Measurements from ENCODE around the gene PGM5.

The PGM5 gene

DNA sequence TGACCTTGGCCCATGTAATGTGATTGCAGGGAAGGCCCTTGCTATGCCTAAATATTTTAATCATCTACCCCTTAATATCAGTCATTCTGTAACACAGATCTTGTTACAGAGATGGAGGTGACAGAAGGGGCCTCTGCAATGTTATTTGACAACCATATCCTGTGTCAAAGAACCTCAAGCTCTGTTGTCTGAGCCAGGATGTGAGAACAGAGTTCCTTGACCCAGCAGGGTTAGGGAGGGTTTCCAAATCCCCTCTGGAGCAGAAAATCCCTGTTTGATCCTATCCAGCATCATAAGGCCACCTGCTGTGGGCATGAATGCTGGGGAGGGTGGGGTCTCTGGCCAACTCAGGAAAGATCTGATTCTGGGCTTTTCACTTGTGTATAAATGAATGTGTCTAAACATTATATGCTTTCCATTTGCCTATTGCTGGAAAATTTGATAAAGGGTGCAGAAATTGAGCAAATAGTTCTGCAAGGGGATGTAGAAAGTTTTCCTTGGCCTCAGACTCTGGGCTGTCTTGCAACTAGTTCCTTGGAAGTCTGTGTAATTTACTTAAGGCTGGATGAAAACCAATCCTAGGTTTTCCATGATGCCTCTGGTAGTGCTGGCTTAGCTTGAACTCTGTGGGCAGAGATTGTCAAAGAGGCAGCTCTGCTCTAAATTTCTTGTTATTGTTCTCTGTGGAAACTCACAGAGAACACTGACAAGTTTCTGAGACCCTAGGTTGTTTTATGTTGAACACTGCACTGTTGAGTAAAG, 71.0 kb downstream of the PGM5 start:
- TF ChIP-seq, protein P1, sequence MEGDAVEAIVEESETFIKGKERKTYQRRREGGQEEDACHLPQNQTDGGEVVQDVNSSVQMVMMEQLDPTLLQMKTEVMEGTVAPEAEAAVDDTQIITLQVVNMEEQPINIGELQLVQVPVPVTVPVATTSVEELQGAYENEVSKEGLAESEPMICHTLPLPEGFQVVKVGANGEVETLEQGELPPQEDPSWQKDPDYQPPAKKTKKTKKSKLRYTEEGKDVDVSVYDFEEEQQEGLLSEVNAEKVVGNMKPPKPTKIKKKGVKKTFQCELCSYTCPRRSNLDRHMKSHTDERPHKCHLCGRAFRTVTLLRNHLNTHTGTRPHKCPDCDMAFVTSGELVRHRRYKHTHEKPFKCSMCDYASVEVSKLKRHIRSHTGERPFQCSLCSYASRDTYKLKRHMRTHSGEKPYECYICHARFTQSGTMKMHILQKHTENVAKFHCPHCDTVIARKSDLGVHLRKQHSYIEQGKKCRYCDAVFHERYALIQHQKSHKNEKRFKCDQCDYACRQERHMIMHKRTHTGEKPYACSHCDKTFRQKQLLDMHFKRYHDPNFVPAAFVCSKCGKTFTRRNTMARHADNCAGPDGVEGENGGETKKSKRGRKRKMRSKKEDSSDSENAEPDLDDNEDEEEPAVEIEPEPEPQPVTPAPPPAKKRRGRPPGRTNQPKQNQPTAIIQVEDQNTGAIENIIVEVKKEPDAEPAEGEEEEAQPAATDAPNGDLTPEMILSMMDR (IDR thresholded peaks at IDR 0.05), result no peak

DNA sequence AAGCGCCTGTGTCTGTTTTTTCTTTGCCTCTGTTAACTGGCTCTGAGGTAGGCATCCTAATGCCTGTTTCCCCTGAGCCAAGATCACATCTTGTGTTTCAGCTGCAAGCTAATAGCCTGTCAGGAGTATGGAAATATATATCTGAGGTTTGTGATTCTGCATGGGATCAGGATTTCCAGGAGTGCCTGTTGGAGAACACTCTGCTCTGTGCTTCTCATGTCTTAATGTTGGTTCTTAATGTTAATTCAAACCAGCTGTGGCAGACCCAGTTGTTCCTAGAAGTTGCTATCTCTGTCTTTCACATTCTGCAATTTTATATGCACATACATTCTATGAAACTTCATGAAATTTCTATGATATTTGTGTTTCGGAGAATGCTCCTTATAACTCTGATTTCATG, 72.1 kb downstream of the PGM5 start:
- TF ChIP-seq, protein P1 (IDR thresholded peaks at IDR 0.05), result no peak

DNA sequence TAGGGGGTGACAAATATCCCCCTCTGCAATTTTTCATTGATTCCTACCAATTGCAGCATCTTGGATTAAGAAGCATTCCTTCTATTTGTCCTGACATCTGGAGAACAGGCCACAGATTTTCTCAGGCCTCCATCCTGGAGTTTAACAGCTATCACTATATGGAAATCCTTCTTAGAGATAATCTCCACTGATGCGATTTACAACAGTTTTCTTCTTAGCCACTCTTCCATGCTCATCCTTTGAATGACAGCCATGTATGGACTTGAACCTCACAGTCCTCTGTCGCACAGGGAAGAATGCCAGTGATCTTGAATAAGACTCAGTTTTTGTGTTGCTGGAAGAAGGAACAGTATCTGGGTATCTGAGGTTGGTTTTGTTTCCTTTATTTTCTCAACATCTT, 73.2 kb downstream of the PGM5 start:
- TF ChIP-seq, protein P1 (IDR thresholded peaks at IDR 0.05), result no peak

DNA sequence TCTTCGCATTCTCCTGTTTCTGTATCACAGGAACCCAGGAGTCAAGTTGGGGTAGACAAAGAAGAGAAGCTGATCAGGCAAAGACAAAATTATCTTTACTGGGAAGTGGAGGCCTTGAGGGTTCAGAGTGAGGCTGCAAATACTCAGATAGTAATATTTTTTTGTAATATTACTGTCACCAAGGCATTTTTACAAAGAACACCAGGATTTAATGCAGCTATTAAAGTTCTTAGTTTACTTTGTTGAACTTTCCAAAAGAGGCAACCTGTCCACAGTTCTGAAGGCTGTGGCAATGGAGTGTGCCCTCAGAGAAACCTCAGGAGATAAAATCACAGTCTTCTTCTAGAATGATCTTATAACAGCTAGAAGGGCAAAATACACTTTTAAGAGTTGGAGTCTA, 74.9 kb downstream of the PGM5 start:
- TF ChIP-seq, protein P1 (IDR thresholded peaks at IDR 0.05), result no peak

DNA sequence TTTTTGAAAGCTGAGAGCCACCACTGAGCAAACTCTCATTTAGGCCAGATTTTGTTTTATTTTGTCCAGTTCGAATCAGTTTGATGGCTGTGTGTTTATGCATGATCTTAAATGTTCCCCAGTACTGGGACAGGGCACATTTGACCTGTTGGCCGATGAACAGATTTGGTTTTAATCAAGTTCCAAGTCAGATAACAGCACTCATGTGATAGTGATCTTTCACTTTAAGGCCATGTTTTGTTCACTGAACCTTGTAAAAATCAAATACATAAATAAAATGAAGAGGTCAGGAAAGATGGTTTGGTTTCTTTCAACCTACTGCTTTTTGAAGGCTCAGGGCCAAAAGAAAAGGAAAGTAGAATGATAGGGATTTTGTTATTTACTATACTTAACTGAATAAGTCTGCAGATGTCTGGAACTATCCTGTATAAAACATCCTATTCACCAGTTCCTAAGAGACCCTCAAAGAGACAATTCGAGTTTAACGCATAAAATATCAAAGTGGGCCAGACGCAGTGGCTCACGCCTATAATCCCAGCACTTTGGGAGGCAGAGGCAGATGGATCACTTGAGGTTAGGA, 77.2 kb downstream of the PGM5 start:
- TF ChIP-seq, protein P1 (IDR thresholded peaks at IDR 0.05), result no peak

DNA sequence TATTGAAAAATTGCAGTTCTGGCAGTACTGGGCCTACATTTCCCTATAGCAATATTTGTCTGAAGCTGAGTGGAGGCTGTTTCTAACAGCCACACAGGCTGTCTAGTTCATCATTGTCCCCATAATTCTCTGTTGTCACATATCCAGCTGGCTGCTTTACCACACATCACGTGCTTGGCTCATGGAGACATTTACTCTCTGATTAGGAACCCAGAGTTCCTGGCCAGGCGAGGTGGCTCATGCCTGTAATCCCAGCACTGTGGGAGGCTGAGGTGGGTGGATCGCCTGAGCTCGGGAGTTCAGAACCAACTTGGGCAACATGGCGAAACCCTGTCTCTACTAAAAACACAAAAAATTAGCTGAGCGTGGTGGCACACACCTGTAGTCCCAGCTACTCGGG, 81.4 kb downstream of the PGM5 start:
- TF ChIP-seq, protein P1 (IDR thresholded peaks at IDR 0.05), result no peak

DNA sequence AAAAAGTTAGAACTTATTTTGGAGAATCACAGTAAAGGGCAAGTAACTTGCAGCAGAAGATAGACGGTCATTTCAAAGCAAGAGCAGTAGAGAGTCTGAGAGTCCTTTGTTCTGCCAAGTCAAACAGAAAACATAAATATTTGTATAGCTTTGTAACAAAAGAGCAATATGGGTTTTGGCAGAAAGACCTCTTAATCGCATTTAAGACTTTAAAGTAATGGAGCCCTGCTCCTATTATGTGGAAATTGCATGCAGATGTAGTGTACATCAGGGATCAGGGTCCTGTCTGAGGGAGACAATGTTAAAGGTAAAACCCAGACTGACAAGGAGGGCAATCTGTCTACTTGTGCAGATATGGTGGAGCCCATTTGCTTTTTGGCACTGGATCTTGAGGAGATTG, 87.2 kb downstream of the PGM5 start:
- TF ChIP-seq, protein P1 (IDR thresholded peaks at IDR 0.05), result no peak
